GM12878 (cell line): ENCODE measurements around the gene BDKRB2. TPM values are rescaled to one million over a fixed set of nuclear protein-coding genes. Genes with fewer than 3 reads are reported as not detected.

Experiments used
- ATAC-seq: fragments of 200-7000 bp; cut with Tn5 transposase; 3 replicates; pipeline ENCODE4 v1.9.1; 2020; ENCODE audit warnings: mild to moderate bottlenecking, moderate library complexity
- BruUV-seq: library from RNA; stranded (reverse); fragments of 400-500 nt; replicated peaks from 2 replicates; lab custom pipeline; 2021; lab: Mats Ljungman, UMichigan
- CTCF ChIA-PET: fragments of 300-600 bp; sonication (Branson Sonifier 250); formaldehyde crosslinking; extraction: SDS; loops from one replicate; lab custom pipeline; 2021; ENCODE audit warnings: inconsistent platforms; lab: Yijun Ruan, JAX
- POLR2A ChIA-PET: fragments of 350-600 bp; formaldehyde crosslinking; extraction: SDS; loops from one replicate; lab custom pipeline; 2021; ENCODE audit warnings: inconsistent platforms; lab: Charles Lee
- RAD21 ChIA-PET: fragments of 300-600 bp; sonication (Branson Sonifier 250); formaldehyde crosslinking; loops from one replicate; lab custom pipeline; 2023; ENCODE audit warnings: antibody characterized with exemption; ENCODE audit not compliant: unreplicated experiment; lab: Charles Lee
- SMC1A ChIA-PET: fragments of 300-600 bp; sonication (Branson Sonifier 250); formaldehyde crosslinking; loops from one replicate; lab custom pipeline; 2023; ENCODE audit not compliant: unreplicated experiment, uncharacterized antibody; lab: Charles Lee
- DNase-seq: peaks from one replicate; pipeline ENCODE4 v3.0.0-alpha.2; 2011; ENCODE audit warnings: low read depth, low spot score
- FAIRE-seq: peaks from 3 replicates; lab custom pipeline; 2011; peaks lifted over from hg19 to GRCh38; lab: Jason Lieb, UNC
- H2AFZ ChIP-seq: 2 replicates; pipeline ENCODE4 v1.6.0; 2011; ENCODE audit warnings: low read depth, low read length, control low read depth; ENCODE audit not compliant: control insufficient read depth
- H3K27ac ChIP-seq: 2 replicates; pipeline ENCODE4 v1.5.1; 2011; ENCODE audit warnings: control low read depth; ENCODE audit not compliant: control insufficient read depth, insufficient read depth
- H3K27me3 ChIP-seq, 2 experiments: replicated peaks in 1 of 2; 2 replicates each; pipeline versions ENCODE4 v1.6.0 to v1.6.1; 2011; ENCODE audit warnings: low read length in 1 of 2; ENCODE audit not compliant: control insufficient read depth in 2 of 2, insufficient read depth in 2 of 2
- H3K36me3 ChIP-seq, 2 experiments: 2 replicates each; pipeline ENCODE4 v1.5.1; 2011; ENCODE audit warnings: low read length in 1 of 2; ENCODE audit not compliant: control insufficient read depth in 2 of 2, insufficient read depth in 2 of 2
- H3K4me1 ChIP-seq: 2 replicates; pipeline ENCODE4 v1.6.1; 2011; ENCODE audit warnings: mild to moderate bottlenecking, low read length, moderate library complexity, mixed read lengths; ENCODE audit not compliant: control insufficient read depth, insufficient read depth
- H3K4me2 ChIP-seq: 2 replicates; pipeline ENCODE4 v1.6.0; 2011; ENCODE audit warnings: control low read depth; ENCODE audit not compliant: control insufficient read depth, insufficient read depth
- H3K4me3 ChIP-seq: fragments of 200-600 bp; sonication (generic); 2 replicates; pipeline ENCODE4 v1.5.1; 2016
- H3K79me2 ChIP-seq: 2 replicates; pipeline ENCODE4 v1.6.0; 2011; ENCODE audit warnings: low read length; ENCODE audit not compliant: control insufficient read depth, insufficient read depth
- H3K9ac ChIP-seq: 2 replicates; pipeline ENCODE4 v1.8.0; 2011; ENCODE audit warnings: low read length, control low read depth, mixed read lengths; ENCODE audit not compliant: control insufficient read depth, insufficient read depth
- H3K9me3 ChIP-seq: replicated peaks from 3 replicates; pipeline ENCODE4 v1.5.1; 2011; ENCODE audit warnings: mild to moderate bottlenecking, low read length; ENCODE audit not compliant: control insufficient read depth, insufficient read depth
- H4K20me1 ChIP-seq: 2 replicates; pipeline ENCODE4 v1.6.0; 2011; ENCODE audit not compliant: control insufficient read depth, insufficient read depth
- CHD4 ChIP-seq: fragments of 200-600 bp; sonication (generic); IDR thresholded peaks from 2 replicates; pipeline ENCODE4 v1.6.1; 2016; ENCODE audit warnings: mild to moderate bottlenecking
- MXI1 ChIP-seq: fragments of 150-350 bp; IDR thresholded peaks from 2 replicates; pipeline ENCODE4 v1.6.1; 2011; ENCODE audit warnings: low read depth, mild to moderate bottlenecking, inconsistent platforms, low read length, improper control_type of control experiment
- SUZ12 ChIP-seq: fragments of 200-600 bp; sonication (generic); IDR thresholded peaks from one replicate; pipeline ENCODE4 v1.6.1; 2018; ENCODE audit warnings: antibody characterized with exemption, mild to moderate bottlenecking; ENCODE audit not compliant: unreplicated experiment
- WGBS: methylation state at CpG from one replicate; pipeline ENCODE4 v1.1.6; 2016; ENCODE audit warnings: low lambda C conversion rate; ENCODE audit not compliant: insufficient replicate concordance, insufficient coverage; ENCODE audit errors: missing lambda C conversion rate; 5-methylcytosine and 5-hydroxymethylcytosine counted together
- in situ Hi-C: fragments of 300-500 bp; cut with MboI; formaldehyde crosslinking; loops from 9 replicates; pipeline ENCODE4 v1.14.3; 2018; ENCODE audit warnings: mixed read lengths
- intact Hi-C: fragments of 100-400 bp; cut with micrococcal nuclease; formaldehyde crosslinking; loops from one replicate; pipeline ENCODE4 v1.14.2; 2022; ENCODE audit not compliant: unreplicated experiment
- polyA plus RNA-seq, 11 experiments: library from polyadenylated mRNA; depleted of rRNA in 4 of 11; unstranded in 6 of 11; stranded (reverse) in 5 of 11; fragments of >200 nt; fragmentation: Nextera tagmentation in 4 of 11; fragmentation: Illumina TruSeq in 1 of 11; extraction: Ambion mirVana in 4 of 11; extraction: Trizol in 1 of 11; gene quantifications; 1 replicate in 1 of 11; 2 replicates in 10 of 11; pipeline versions ENCODE4 v1.2.1 to v1.2.3, GENCODE V29; 2011 to 2016; ENCODE audit warnings: inconsistent platforms in 2 of 11, missing spikeins in 2 of 11, low read depth in 1 of 11
- total RNA-seq, 4 experiments: library from RNA; depleted of rRNA in 3 of 4; stranded (reverse); fragments of >200 nt in 3 of 4; fragmentation: Illumina TruSeq in 1 of 4; extraction: Trizol in 1 of 4; gene quantifications; 2 replicates each; pipeline versions ENCODE4 v1.2.1 to v1.2.3, GENCODE V29; 2013 to 2021
- TF ChIP-seq, protein P1 (sequence below): fragments of 450-650 bp; IDR thresholded peaks from 2 replicates; pipeline ENCODE4 v1.6.1; 2018; ENCODE audit warnings: mild to moderate bottlenecking, low read depth, moderate library complexity; ENCODE audit not compliant: partially characterized antibody

Gene BDKRB2
- total and polyA plus RNA-seq, 10 of the 15 experiments (the other 5 are each of a cell fraction or from before 2014, with no cell fraction given), result 0.08 TPM; not detected in 9

DNA sequence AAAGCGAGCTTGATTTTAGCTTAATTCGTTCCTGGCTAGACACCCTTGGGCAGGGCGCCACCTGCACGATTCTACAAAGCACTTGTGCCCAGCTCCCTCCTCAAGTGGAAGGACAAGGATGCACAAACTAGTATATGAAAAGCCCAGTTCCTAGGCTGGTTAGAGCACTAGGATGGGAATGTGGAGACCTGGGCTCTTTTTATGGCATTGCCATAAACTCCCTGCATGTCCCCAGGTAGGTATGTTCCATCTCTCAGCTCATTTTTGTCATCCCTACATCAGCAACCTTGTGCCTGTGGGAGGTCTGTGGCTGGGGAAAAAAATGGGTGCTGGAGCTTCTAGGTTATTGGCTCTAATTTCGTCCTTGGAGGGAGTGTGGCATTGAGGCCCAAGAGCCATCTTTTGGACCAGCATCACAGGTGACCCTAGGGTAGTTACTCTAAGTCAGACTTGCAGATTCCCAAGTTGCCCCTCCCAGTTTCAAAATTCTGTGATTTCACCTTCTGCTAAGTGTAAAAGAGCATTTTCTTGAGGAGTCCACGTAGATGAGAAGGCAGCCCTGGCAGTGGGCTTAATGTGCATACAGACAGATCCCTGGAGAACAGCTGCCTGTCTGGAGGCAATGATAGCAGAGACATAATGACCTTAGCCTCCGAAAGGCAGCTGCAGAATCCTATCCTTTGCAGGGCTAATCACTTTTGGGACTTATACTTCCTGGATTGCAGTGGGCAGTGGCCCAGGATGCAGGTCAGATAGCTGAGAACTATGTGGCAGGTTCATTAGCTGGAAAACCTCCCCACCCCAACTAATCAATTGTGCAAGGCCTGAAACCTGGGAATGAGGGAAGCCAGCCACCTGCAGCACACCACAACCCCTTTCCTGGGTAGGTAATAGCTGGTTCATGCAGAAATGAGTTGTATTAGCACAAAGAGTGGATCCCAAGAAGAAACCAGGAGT, 47.6 kb upstream of the BDKRB2 start:
- Histone ChIP-seq H4K20me1 (no peaks in the 10 kb centered on the region), H3K4me2 (no peak overlapping the region), H2AFZ (no peak overlapping the region), H3K4me1 (no peaks in the 10 kb centered on the region), H3K4me3 (no peak overlapping the region), H3K9ac (no peak overlapping the region), H3K27ac (no peak overlapping the region), H3K27me3 (no peaks in the 10 kb centered on the region; a peak in 1 of 4 replicates), H3K9me3 (no peaks in the 10 kb centered on the region), H3K36me3 (no peaks in the 10 kb centered on the region), H3K79me2 (no peaks in the 10 kb centered on the region)
- no peak for FAIRE-seq
- ChIA-PET CTCF (no interaction called here), POLR2A (no interaction called here), RAD21 (no interaction called here), SMC1A (interaction anchor here (1.2 kb wide), 1 partner anchor 12 kb away, joined by 3 read pairs; no protein-coding TSS in a partner anchor)
- no peak for TF ChIP-seq CHD4
- TF ChIP-seq, protein P1, sequence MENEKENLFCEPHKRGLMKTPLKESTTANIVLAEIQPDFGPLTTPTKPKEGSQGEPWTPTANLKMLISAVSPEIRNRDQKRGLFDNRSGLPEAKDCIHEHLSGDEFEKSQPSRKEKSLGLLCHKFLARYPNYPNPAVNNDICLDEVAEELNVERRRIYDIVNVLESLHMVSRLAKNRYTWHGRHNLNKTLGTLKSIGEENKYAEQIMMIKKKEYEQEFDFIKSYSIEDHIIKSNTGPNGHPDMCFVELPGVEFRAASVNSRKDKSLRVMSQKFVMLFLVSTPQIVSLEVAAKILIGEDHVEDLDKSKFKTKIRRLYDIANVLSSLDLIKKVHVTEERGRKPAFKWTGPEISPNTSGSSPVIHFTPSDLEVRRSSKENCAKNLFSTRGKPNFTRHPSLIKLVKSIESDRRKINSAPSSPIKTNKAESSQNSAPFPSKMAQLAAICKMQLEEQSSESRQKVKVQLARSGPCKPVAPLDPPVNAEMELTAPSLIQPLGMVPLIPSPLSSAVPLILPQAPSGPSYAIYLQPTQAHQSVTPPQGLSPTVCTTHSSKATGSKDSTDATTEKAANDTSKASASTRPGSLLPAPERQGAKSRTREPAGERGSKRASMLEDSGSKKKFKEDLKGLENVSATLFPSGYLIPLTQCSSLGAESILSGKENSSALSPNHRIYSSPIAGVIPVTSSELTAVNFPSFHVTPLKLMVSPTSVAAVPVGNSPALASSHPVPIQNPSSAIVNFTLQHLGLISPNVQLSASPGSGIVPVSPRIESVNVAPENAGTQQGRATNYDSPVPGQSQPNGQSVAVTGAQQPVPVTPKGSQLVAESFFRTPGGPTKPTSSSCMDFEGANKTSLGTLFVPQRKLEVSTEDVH, result no peak
- TF ChIP-seq SUZ12, result no peak
- TF ChIP-seq MXI1, result no peak
- WGBS, result 20% methylated on average over 7 of the region's 7 CpGs
- DNase-seq, result no peak
- no TSS peak for BruUV-seq
- intact Hi-C loops, result no loop called here
- no peak for ATAC-seq
- in situ Hi-C loops, result no loop called here
